IPS DF 6.9 (cell line): ENCODE measurements around the gene INO80.

Experiments
- DNase-seq: peaks from one replicate; pipeline ENCODE4 v3.0.0-alpha.2; 2013; ENCODE audit warnings: low read depth, low spot score
- H3K27ac ChIP-seq: one replicate; pipeline ENCODE4 v1.5.1; 2013; ENCODE audit warnings: low read length, control low read depth
- H3K27me3 ChIP-seq: 2 replicates; pipeline ENCODE4 v1.6.1; 2013; ENCODE audit warnings: mild to moderate bottlenecking, low read length; ENCODE audit not compliant: control insufficient read depth, insufficient read depth
- H3K36me3 ChIP-seq: 2 replicates; pipeline ENCODE4 v1.6.1; 2013; ENCODE audit warnings: low read length; ENCODE audit not compliant: control insufficient read depth, insufficient read depth
- H3K4me1 ChIP-seq: 2 replicates; pipeline ENCODE4 v1.6.1; 2013; ENCODE audit warnings: low read length; ENCODE audit not compliant: control insufficient read depth, insufficient read depth
- H3K4me3 ChIP-seq: 2 replicates; pipeline ENCODE4 v1.5.1; 2013; ENCODE audit warnings: mild to moderate bottlenecking, low read length
- H3K9me3 ChIP-seq: 2 replicates; pipeline ENCODE4 v1.6.1; 2013; ENCODE audit warnings: low read length, inconsistent platforms; ENCODE audit not compliant: control insufficient read depth, insufficient read depth
- whole genome bisulfite sequencing: extraction: QIAGEN DNeasy Blood & Tissue Kit; methylation state at CpG from one replicate; pipeline ENCODE4 v1.1.7; 2013; ENCODE audit warnings: mixed read lengths, missing lambda C conversion rate; ENCODE audit not compliant: insufficient read length, insufficient coverage; 5-methylcytosine and 5-hydroxymethylcytosine counted together

INO80 gene

DNA sequence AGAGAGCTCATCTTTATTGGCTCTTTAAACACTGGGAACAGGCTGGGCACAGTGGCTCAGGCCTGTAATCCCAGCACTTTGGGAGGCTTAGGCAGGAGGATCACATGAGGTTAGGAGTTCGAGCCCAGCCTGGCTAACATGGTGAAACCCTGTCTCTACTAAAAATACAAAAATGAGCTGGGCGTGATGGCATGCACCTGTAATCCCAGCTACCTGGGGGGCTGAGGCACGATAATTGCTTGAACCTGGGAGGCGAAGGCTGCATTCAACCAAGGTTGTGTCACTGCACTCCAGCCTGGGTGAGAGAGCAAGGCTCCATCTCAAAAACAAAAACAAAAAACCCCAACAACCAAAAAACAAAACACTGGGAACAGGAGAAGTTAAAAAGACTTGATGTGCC lies 90.7 kb downstream of the INO80 start:
- WGBS: no CpG with 5 or more reads among the region's 4 CpGs
- Histone ChIP-seq H3K4me3 (no peak overlapping the region), H3K27ac (no peak overlapping the region), H3K27me3 (no peaks in the 10 kb centered on the region), H3K9me3 (no peaks in the 10 kb centered on the region), H3K4me1 (no peaks in the 10 kb centered on the region), H3K36me3 (peaks cover 6% of the 10 kb centered on the region; the same call in 1 of the 2 replicates)
- no peak for DNase-seq

DNA sequence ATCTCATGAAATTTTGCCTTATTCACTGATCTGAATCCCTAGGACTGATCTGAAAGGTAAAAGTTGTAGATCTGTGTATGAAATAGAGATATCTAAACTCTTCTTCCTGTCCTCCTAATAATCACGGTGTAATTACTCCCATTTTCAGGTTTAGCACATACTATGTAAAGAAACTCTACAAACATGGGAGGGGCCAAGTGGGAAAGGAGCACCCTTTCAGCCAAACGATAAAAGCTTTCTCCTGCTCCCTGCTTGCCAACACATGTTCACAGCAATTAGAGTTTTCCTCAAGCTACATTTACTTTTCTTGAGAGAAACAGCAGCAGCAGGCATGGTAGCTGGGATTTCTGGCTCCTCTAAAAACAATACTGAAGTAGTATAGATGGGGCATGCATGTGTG lies 91.2 kb downstream of the INO80 start:
- DNase-seq: no peak
- H3K27me3 ChIP-seq: no peaks in the 10 kb centered on the region
- no peak overlapping the region for H3K27ac ChIP-seq
- peaks cover 6% of the 10 kb centered on the region; the same call in 1 of the 2 replicates for H3K36me3 ChIP-seq
- no peaks in the 10 kb centered on the region for H3K9me3 ChIP-seq
- no peak overlapping the region for H3K4me3 ChIP-seq
- no CpG with 5 or more reads among the region's 2 CpGs for WGBS
- H3K4me1 ChIP-seq: no peaks in the 10 kb centered on the region

DNA sequence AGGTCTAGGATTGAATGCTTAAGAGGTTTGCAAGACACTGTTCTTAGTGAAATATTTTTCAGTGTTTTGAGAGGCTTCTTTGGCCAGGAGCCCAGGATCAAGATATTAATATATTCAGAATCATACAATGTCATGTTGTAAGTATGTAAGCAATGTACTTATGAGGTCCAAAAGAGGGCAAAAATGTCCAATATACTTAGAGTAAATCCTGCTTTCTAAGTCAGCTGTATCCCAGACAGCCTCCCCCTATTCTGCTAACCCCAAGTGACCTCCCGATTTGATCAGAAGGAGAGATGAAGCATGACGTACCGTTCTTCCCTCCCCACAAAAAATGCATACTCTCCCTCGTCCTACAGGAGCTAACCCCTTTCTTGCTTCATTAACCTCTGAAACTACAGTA lies 91.9 kb downstream of the INO80 start:
- whole genome bisulfite sequencing: no CpG with 5 or more reads among the region's 4 CpGs
- Histone ChIP-seq H3K4me3 (no peak overlapping the region), H3K27ac (no peak overlapping the region), H3K36me3 (peaks cover 6% of the 10 kb centered on the region; the same call in 1 of the 2 replicates), H3K27me3 (no peaks in the 10 kb centered on the region), H3K9me3 (no peaks in the 10 kb centered on the region), H3K4me1 (no peaks in the 10 kb centered on the region)
- DNase-seq: no peak

DNA sequence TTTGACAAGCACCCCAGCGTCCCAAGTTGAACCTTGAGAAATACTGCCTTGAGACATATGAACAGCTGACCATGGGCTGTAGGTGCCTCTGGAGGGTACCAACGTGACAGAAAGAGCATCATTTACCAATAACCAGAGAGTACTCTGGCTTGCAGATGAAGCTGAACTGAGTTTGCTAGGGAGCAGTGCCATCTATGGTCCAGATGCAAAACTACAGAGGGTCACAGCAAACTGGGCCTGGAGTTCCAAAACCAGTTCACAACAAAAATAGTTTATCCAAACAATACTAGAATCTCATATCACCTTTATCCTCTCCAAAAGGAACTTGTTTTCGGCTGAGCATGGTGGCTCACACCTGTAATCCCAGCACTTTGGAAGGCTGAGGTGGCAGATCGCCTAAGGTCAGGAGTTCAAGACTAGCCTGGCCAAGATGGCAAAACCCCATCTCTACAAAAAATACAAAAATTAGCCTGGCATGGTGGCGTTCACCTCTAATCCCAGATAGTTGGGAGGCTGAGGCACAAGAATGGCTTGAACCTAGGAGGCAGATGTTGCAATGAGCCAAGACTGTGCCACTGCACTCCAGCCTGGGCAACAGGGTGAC lies 93.5 kb downstream of the INO80 start:
- Histone ChIP-seq H3K9me3 (no peaks in the 10 kb centered on the region), H3K27ac (no peak overlapping the region), H3K4me3 (no peak overlapping the region), H3K36me3 (peaks cover 6% of the 10 kb centered on the region; the same call in 1 of the 2 replicates), H3K4me1 (no peaks in the 10 kb centered on the region), H3K27me3 (no peaks in the 10 kb centered on the region)
- no CpG with 5 or more reads among the region's 5 CpGs for WGBS
- DNase-seq: no peak

DNA sequence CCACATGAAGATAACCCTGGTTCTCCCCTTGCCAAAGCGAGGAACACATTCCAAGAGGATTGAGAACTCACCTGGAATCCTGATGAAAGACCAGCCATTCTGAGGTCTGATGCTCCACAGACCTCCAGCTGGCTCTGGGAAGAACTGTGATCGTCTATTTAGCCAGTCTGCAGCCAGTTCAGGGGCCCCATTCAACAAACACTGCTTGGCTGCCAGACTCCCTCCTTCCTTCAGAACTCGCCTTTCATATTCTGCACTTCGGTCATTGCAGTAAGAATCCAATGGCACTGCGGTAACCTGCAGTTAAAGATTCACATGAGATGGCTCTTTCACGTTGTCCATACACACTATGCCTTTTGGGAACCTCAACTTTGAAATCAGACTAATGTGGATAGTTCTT lies 95.3 kb downstream of the INO80 start:
- Histone ChIP-seq H3K9me3 (no peaks in the 10 kb centered on the region), H3K4me3 (no peak overlapping the region), H3K4me1 (no peaks in the 10 kb centered on the region), H3K36me3 (peaks cover 6% of the 10 kb centered on the region; the same call in 1 of the 2 replicates), H3K27me3 (no peaks in the 10 kb centered on the region), H3K27ac (no peak overlapping the region)
- DNase-seq: no peak
- no CpG with 5 or more reads among the region's 6 CpGs for WGBS

DNA sequence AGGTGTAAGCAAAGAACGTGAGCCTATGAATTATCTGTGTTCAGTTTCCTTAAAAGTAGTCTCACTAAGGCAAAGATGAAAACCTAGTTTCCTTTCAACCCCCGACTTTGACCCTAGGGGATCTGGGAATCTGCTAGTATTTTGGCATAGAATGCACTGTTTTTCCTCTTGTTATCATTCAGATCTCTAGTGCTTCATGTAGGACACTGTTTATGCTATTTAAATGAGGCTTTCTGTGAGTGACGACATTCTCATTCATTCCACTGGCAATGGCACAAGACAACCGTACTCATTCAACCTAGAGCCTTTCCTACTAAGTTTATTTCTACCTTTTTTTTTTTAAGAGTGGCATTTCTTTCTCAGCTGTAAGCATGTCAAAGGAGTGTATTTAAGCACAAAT lies 95.8 kb downstream of the INO80 start:
- peaks cover 6% of the 10 kb centered on the region; the same call in 1 of the 2 replicates for H3K36me3 ChIP-seq
- WGBS: no CpG with 5 or more reads among the region's 4 CpGs
- DNase-seq: no peak
- no peaks in the 10 kb centered on the region for H3K4me1 ChIP-seq
- no peak overlapping the region for H3K27ac ChIP-seq
- H3K9me3 ChIP-seq: no peaks in the 10 kb centered on the region
- H3K4me3 ChIP-seq: no peak overlapping the region
- H3K27me3 ChIP-seq: no peaks in the 10 kb centered on the region

DNA sequence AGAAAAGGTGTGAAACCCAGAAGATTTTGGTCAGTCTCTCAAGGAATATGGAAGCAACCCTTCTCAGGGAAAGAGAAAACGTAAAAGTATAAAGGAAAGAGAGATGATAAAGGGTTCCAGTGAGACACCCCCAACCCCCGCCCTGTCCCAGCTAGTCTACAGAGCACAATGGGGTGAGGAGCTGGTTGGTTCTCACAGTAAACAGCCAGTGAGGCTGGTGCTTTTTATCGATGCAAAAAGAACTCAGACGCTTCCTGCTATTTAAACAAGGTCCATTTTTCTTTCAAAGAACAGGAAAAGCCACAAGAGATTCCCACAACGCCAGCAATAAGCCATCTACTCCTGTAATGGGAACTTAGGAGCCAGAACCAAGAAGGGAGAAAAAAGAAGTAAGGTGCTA lies 96.9 kb downstream of the INO80 start:
- DNase-seq: no peak
- WGBS: no CpG with 5 or more reads among the region's 5 CpGs
- no peaks in the 10 kb centered on the region for H3K27me3 ChIP-seq
- no peaks in the 10 kb centered on the region for H3K9me3 ChIP-seq
- H3K4me1 ChIP-seq: no peaks in the 10 kb centered on the region
- H3K4me3 ChIP-seq: no peak overlapping the region
- peaks cover 6% of the 10 kb centered on the region; the same call in 1 of the 2 replicates for H3K36me3 ChIP-seq
- no peak overlapping the region for H3K27ac ChIP-seq

DNA sequence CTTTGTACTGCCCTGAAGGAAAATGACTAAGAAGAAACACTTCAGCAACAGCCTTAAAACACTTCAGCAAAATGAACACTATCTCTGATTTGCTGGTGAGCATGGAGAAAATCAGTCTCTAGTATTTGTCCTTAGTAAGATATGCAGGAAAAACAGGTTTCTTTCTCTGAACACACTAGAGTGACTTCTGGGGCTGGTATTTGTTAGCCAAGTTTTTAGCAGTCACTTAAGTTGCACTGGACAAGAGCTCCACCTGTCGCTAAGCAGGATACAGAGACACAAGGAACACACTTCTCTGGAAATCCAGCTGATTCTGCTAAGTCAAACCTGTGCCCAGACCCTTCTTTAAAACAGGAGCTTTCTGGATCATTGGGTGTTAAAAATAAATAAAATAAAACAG lies 97.5 kb downstream of the INO80 start:
- no peak overlapping the region for H3K27ac ChIP-seq
- H3K36me3 ChIP-seq: peaks cover 6% of the 10 kb centered on the region; the same call in 1 of the 2 replicates
- DNase-seq: no peak

DNA sequence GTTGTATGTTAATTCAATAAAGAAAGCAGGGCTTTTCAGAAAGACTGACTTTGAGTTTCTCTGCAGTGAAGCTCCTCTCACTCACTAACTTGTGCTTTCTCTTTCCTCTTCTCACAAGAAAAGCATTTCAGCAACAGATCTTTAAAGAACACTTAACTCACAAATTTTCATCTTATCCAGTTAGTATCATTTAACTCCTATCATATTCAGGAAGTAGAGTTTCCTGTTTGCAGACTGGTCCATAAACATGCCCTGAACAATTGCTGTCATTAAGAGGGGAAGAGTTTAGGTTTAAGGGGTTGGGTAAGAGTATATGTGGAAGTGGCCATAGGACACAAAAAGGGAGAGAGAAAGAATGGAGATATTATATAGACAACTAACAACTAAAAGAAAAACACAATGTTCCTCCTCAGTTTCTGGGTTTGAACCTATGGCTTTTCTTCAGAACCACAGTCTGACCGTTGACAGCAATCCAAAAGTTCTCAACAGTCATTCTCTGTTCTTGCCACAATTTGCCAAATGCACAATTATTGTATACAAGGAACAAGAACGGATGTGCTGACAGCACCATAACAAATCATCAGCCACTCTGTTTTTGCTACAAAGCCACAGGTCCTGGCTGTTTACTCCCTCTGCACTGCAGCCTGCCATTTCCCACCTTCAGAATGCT lies 98.9 kb downstream of the INO80 start:
- H3K36me3 ChIP-seq: peaks cover 6% of the 10 kb centered on the region; the same call in 1 of the 2 replicates
- no peak overlapping the region for H3K27ac ChIP-seq
- no peak overlapping the region for H3K4me3 ChIP-seq
- no peak for DNase-seq
- H3K27me3 ChIP-seq: no peaks in the 10 kb centered on the region
- H3K9me3 ChIP-seq: no peaks in the 10 kb centered on the region
- H3K4me1 ChIP-seq: no peaks in the 10 kb centered on the region
- no CpG with 5 or more reads among the region's 2 CpGs for WGBS

More for the DNA sequence above, 97.5 kb downstream of the INO80 start:
- Histone ChIP-seq H3K9me3 (no peaks in the 10 kb centered on the region), H3K4me3 (no peak overlapping the region), H3K4me1 (no peaks in the 10 kb centered on the region), H3K27me3 (no peaks in the 10 kb centered on the region)
- WGBS: no CpG with 5 or more reads among the region's 1 CpG

DNA sequence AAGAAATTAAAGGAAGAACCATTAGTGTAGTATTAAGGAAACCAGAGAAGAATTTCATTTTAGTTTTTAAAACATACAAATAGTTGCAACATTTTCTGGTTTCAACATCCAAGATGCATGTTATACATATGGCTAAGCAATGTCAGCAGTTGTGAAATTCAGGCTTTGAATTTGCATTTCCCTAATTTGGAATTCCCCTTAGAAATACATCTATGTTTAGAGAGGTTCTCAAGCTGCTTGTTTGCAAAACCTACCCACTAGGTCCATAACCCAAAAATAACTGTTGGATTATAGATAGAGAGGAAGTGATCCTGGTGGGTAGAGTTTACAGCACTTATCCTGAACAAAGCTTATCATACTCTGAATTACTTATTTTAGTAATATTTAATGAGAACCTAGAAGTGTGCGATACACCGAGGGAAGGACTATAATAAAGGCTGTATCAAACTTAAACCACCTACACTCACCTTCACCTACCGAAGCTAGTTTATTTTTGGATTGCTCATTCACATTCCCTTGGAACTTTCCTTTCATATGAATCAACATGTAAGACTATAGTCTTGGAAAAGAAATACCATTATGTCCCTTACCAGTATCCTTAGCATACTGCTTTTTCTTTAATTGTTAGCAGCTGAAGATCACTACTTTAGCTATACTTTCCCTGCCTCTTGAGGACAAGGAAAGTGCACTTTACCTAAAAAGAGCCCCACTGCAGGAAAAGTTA lies 102.2 kb downstream of the INO80 start:
- DNase-seq: no peak
- H3K9me3 ChIP-seq: no peaks in the 10 kb centered on the region
- H3K4me3 ChIP-seq: no peak overlapping the region
- H3K27ac ChIP-seq: no peak overlapping the region
- peaks cover 2% of the 10 kb centered on the region; the same call in 1 of the 2 replicates for H3K36me3 ChIP-seq
- WGBS: no CpG with 5 or more reads among the region's 3 CpGs
- H3K4me1 ChIP-seq: no peaks in the 10 kb centered on the region
- H3K27me3 ChIP-seq: no peaks in the 10 kb centered on the region
